Measurements from ENCODE around the gene PARD3B. TPM values are rescaled to one million over a fixed set of nuclear protein-coding genes. Genes with fewer than 3 reads are reported as not detected.

PARD3B gene
- total and polyA plus RNA-seq, 2 experiments from 2014 or later = 3.5 to 4.4 TPM

DNA sequence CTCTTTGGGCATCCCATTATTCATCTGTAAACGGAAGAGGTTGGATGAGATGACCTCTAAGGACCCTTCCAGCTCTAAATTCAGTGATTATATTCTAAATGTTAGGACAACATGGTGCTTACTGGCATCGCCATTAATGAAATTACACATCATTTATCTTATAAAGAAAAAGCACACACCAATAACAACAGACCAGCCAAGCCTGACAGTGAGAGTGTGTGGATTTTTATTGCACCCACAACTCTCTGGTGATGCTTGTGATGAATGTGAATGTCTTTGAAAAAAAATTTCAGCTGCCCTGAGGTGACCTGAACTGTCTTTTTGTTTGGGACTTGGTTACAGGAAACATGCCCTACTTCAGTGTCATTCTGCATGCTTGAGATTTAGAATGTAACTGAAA lies 623.7 kb downstream of the PARD3B start:
- H3K9me2 ChIP-seq (ENCODE audit: insufficient read depth) = peaks cover 6% of the 10 kb centered on the region
- Mint-ChIP-seq H3K4me3 (no peak overlapping the region), H3K36me3 (ENCODE audit: low read depth) (no peaks in the 10 kb centered on the region), H3K9me3 (no peaks in the 10 kb centered on the region), H3K27me3 (ENCODE audit: insufficient read depth, low read depth, poor library complexity) (peaks cover 3% of the 10 kb centered on the region), H3K4me1 (no peaks in the 10 kb centered on the region), H3K27ac (no peak overlapping the region)
- no peak overlapping the region for H3K4me3 ChIP-seq
- H3F3A ChIP-seq (replicated peaks; ENCODE audit: low read depth) = no peaks in the 10 kb centered on the region
- H3K4me1 ChIP-seq (ENCODE audit: insufficient read depth) = no peaks in the 10 kb centered on the region
- H3K36me3 ChIP-seq (ENCODE audit: insufficient read depth) = no peaks in the 10 kb centered on the region
- DNase-seq (ENCODE audit: low spot score) (no peak), ATAC-seq (no peak)
- H3K27me3 ChIP-seq (ENCODE audit: insufficient read depth) = no peaks in the 10 kb centered on the region
- H3K79me2 ChIP-seq (replicated peaks; ENCODE audit: insufficient read depth) = no peaks in the 10 kb centered on the region
- no peak overlapping the region for H2AFZ ChIP-seq
- TF ChIP-seq ZNF114 (CRISPR knock-in tag; IDR thresholded peaks at IDR 0.05) = no peak
- no peak for TF ChIP-seq CREB1 (CRISPR knock-in tag; IDR thresholded peaks at IDR 0.05; ENCODE audit: low read depth)
- no peak overlapping the region for H3K27ac ChIP-seq (ENCODE audit: low read depth)
- no peaks in the 10 kb centered on the region for H4K20me1 ChIP-seq (replicated peaks; ENCODE audit: insufficient read depth)
- no peak overlapping the region for H3K4me2 ChIP-seq

DNA sequence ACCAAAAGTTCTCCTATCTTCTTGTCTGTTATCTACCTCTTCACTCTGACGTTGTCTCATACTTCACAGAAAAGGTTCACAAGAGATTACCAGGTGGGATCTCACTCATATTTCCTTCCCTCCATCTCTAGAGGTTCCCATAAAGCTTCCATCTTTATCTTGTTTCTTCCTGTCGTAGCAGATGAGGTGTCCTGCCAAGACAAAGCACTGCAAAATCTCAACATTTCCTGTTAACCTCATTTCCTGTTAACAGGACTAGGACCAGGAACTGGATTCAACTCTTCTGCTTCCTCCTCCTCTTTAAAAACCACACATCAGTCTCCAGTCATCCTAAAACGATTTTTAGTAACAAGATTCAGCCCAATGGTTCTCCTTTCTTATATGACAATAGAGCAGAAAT lies 624.2 kb downstream of the PARD3B start:
- H3K27ac Mint-ChIP-seq = no peak overlapping the region
- H3K27ac ChIP-seq (ENCODE audit: low read depth) = no peak overlapping the region
- no peaks in the 10 kb centered on the region for H3K4me1 Mint-ChIP-seq
- peaks cover 3% of the 10 kb centered on the region for H3K27me3 Mint-ChIP-seq (ENCODE audit: insufficient read depth, low read depth, poor library complexity)
- H3K9me2 ChIP-seq (ENCODE audit: insufficient read depth) = peaks cover 6% of the 10 kb centered on the region
- no peaks in the 10 kb centered on the region for H4K20me1 ChIP-seq (replicated peaks; ENCODE audit: insufficient read depth)
- no peak overlapping the region for H3K4me3 Mint-ChIP-seq
- TF ChIP-seq, protein P1, sequence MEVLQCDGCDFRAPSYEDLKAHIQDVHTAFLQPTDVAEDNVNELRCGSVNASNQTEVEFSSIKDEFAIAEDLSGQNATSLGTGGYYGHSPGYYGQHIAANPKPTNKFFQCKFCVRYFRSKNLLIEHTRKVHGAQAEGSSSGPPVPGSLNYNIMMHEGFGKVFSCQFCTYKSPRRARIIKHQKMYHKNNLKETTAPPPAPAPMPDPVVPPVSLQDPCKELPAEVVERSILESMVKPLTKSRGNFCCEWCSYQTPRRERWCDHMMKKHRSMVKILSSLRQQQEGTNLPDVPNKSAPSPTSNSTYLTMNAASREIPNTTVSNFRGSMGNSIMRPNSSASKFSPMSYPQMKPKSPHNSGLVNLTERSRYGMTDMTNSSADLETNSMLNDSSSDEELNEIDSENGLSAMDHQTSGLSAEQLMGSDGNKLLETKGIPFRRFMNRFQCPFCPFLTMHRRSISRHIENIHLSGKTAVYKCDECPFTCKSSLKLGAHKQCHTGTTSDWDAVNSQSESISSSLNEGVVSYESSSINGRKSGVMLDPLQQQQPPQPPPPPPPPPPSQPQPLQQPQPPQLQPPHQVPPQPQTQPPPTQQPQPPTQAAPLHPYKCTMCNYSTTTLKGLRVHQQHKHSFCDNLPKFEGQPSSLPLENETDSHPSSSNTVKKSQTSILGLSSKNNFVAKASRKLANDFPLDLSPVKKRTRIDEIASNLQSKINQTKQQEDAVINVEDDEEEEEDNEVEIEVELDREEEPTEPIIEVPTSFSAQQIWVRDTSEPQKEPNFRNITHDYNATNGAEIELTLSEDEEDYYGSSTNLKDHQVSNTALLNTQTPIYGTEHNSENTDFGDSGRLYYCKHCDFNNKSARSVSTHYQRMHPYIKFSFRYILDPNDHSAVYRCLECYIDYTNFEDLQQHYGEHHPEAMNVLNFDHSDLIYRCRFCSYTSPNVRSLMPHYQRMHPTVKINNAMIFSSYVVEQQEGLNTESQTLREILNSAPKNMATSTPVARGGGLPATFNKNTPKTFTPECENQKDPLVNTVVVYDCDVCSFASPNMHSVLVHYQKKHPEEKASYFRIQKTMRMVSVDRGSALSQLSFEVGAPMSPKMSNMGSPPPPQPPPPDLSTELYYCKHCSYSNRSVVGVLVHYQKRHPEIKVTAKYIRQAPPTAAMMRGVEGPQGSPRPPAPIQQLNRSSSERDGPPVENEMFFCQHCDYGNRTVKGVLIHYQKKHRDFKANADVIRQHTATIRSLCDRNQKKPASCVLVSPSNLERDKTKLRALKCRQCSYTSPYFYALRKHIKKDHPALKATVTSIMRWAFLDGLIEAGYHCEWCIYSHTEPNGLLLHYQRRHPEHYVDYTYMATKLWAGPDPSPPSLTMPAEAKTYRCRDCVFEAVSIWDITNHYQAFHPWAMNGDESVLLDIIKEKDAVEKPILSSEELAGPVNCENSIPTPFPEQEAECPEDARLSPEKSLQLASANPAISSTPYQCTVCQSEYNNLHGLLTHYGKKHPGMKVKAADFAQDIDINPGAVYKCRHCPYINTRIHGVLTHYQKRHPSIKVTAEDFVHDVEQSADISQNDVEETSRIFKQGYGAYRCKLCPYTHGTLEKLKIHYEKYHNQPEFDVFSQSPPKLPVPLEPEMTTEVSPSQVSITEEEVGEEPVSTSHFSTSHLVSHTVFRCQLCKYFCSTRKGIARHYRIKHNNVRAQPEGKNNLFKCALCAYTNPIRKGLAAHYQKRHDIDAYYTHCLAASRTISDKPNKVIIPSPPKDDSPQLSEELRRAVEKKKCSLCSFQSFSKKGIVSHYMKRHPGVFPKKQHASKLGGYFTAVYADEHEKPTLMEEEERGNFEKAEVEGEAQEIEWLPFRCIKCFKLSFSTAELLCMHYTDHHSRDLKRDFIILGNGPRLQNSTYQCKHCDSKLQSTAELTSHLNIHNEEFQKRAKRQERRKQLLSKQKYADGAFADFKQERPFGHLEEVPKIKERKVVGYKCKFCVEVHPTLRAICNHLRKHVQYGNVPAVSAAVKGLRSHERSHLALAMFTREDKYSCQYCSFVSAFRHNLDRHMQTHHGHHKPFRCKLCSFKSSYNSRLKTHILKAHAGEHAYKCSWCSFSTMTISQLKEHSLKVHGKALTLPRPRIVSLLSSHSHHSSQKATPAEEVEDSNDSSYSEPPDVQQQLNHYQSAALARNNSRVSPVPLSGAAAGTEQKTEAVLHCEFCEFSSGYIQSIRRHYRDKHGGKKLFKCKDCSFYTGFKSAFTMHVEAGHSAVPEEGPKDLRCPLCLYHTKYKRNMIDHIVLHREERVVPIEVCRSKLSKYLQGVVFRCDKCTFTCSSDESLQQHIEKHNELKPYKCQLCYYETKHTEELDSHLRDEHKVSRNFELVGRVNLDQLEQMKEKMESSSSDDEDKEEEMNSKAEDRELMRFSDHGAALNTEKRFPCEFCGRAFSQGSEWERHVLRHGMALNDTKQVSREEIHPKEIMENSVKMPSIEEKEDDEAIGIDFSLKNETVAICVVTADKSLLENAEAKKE (CRISPR knock-in tag; IDR thresholded peaks at IDR 0.05) = no peak
- no peak for TF ChIP-seq POLR2AphosphoS5 (IDR thresholded peaks at IDR 0.05; ENCODE audit: low read depth)
- no peak for TF ChIP-seq ETS1 (IDR thresholded peaks at IDR 0.05)
- TF ChIP-seq NANOG (IDR thresholded peaks at IDR 0.05; ENCODE audit: borderline replicate concordance) = no peak
- no peak for TF ChIP-seq JUNB (IDR thresholded peaks at IDR 0.05; ENCODE audit: unreplicated experiment)
- TF ChIP-seq ZNF114 (CRISPR knock-in tag; IDR thresholded peaks at IDR 0.05) = no peak
- TF ChIP-seq CTCF (conservative IDR thresholded peaks at IDR 0.05; ENCODE audit: low read depth in 2 of 2) = no peak
- DNase-seq (ENCODE audit: low spot score) (no peak), ATAC-seq (no peak)
- no peaks in the 10 kb centered on the region for H3K4me1 ChIP-seq (ENCODE audit: insufficient read depth)
- no peak overlapping the region for H2AFZ ChIP-seq
- no peaks in the 10 kb centered on the region for H3K27me3 ChIP-seq (ENCODE audit: insufficient read depth)
- no peaks in the 10 kb centered on the region for H3F3A ChIP-seq (replicated peaks; ENCODE audit: low read depth)
- H3K4me2 ChIP-seq = no peak overlapping the region
- H3K36me3 ChIP-seq (ENCODE audit: insufficient read depth) = no peaks in the 10 kb centered on the region
- H3K36me3 Mint-ChIP-seq (ENCODE audit: low read depth) = no peaks in the 10 kb centered on the region
- no peaks in the 10 kb centered on the region for H3K9me3 Mint-ChIP-seq
- no peak overlapping the region for H3K4me3 ChIP-seq
- no peaks in the 10 kb centered on the region for H3K79me2 ChIP-seq (replicated peaks; ENCODE audit: insufficient read depth)
